Osteoblast (primary cell): ENCODE measurements around the gene VSTM2L. TPM values are rescaled to one million over a fixed set of nuclear protein-coding genes. Genes with fewer than 3 reads are reported as not detected.

ENCODE experiments used
- DNase-seq: peaks from one replicate; pipeline ENCODE4 v3.0.0; 2011; ENCODE audit warnings: low spot score, mixed read lengths; ENCODE audit not compliant: insufficient read length; ENCODE audit errors: missing footprints
- H2AFZ ChIP-seq: 2 replicates; pipeline ENCODE4 v1.6.0; 2011; ENCODE audit warnings: mild to moderate bottlenecking, low read length
- H3K27ac ChIP-seq: 2 replicates; pipeline ENCODE4 v1.5.1; 2011; ENCODE audit warnings: mild to moderate bottlenecking, low read depth, low read length, moderate library complexity
- H3K27me3 ChIP-seq: 2 replicates; pipeline ENCODE4 v1.6.0; 2012; ENCODE audit warnings: mild to moderate bottlenecking, control low read depth, inconsistent platforms, low read length, moderate library complexity; ENCODE audit not compliant: insufficient read depth
- H3K36me3 ChIP-seq: 2 replicates; pipeline ENCODE4 v1.5.1; 2011; ENCODE audit warnings: mild to moderate bottlenecking, low read length, control low read depth, moderate library complexity; ENCODE audit not compliant: insufficient read depth
- H3K4me1 ChIP-seq: 2 replicates; pipeline ENCODE4 v1.5.1; 2011; ENCODE audit warnings: mild to moderate bottlenecking, low read length, control low read depth, moderate library complexity; ENCODE audit not compliant: insufficient read depth
- H3K4me2 ChIP-seq: 2 replicates; pipeline ENCODE4 v1.6.0; 2011; ENCODE audit warnings: mild to moderate bottlenecking, low read length; ENCODE audit not compliant: insufficient read depth
- H3K4me3 ChIP-seq: fragments of 200-600 bp; sonication (generic); 3 replicates; pipeline ENCODE4 v1.5.1; 2012; ENCODE audit warnings: mild to moderate bottlenecking, low read length, inconsistent platforms; ENCODE audit not compliant: insufficient read depth
- H3K79me2 ChIP-seq: 2 replicates; pipeline ENCODE4 v1.6.0; 2012; ENCODE audit warnings: mild to moderate bottlenecking, low read length, control low read depth, inconsistent platforms; ENCODE audit not compliant: insufficient read depth
- H3K9me3 ChIP-seq: 2 replicates; pipeline ENCODE4 v1.5.1; 2011; ENCODE audit warnings: low read depth, low read length, control low read depth
- H4K20me1 ChIP-seq: 2 replicates; pipeline ENCODE4 v1.6.0; 2012; ENCODE audit warnings: mild to moderate bottlenecking, low read length, control low read depth; ENCODE audit not compliant: insufficient read depth
- total RNA-seq: library from RNA; depleted of rRNA; stranded (reverse); fragments of >200 nt; gene quantifications from 2 replicates; pipeline ENCODE4 v1.2.3, GENCODE V29; 2012
- TF ChIP-seq, protein P1 (sequence below): IDR thresholded peaks from 2 replicates; pipeline ENCODE4 v1.5.1; 2011; ENCODE audit warnings: mild to moderate bottlenecking, low read depth, low read length, moderate library complexity; ENCODE audit errors: extremely low read depth

The VSTM2L gene
- total RNA-seq, 1 donor: 2.5 TPM

DNA sequence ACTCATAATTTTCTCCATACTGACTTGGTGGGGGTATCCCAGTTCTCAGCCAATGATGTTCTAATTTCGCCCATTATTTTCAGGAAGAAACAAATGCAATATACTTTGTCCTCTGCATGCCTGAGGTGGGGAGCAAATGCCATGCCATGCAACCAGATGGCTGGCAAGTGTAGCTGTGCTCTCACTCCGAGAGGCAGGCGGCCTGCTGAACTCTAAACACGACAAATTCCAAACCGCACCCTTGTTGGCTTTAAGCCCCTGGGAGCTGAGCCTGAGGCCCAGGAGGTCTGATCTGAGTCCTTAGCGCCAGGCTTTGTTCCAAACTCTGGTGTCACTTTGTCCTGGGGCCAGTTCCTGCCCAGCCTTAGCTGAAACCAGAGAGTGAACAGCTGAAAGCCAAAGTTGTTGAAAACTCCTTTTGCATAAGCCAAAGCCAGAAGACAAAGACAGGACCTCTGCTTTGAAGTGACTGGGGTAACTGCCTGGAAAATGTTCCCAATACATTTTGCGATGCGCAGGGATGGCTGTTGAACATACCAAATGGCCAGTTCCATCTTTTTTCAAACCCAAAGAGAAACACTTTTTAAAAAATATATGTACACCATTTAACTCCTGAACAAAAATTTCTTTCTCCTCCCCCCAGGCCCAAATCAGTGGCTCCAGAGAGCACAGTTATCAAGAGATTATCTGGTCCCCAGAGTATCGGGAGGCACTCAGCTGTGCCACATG is 84.1 kb downstream of the VSTM2L start:
- no peaks in the 10 kb centered on the region for H3K79me2 ChIP-seq
- H3K27ac ChIP-seq: no peak overlapping the region
- peaks cover 20% of the 10 kb centered on the region for H3K4me1 ChIP-seq
- H4K20me1 ChIP-seq: no peaks in the 10 kb centered on the region
- DNase-seq: no peak
- H2AFZ ChIP-seq: no peak overlapping the region
- H3K9me3 ChIP-seq: no peaks in the 10 kb centered on the region
- H3K4me2 ChIP-seq: no peak overlapping the region
- TF ChIP-seq, protein P1, sequence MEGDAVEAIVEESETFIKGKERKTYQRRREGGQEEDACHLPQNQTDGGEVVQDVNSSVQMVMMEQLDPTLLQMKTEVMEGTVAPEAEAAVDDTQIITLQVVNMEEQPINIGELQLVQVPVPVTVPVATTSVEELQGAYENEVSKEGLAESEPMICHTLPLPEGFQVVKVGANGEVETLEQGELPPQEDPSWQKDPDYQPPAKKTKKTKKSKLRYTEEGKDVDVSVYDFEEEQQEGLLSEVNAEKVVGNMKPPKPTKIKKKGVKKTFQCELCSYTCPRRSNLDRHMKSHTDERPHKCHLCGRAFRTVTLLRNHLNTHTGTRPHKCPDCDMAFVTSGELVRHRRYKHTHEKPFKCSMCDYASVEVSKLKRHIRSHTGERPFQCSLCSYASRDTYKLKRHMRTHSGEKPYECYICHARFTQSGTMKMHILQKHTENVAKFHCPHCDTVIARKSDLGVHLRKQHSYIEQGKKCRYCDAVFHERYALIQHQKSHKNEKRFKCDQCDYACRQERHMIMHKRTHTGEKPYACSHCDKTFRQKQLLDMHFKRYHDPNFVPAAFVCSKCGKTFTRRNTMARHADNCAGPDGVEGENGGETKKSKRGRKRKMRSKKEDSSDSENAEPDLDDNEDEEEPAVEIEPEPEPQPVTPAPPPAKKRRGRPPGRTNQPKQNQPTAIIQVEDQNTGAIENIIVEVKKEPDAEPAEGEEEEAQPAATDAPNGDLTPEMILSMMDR: no peak
- no peaks in the 10 kb centered on the region for H3K27me3 ChIP-seq
- no peak overlapping the region for H3K4me3 ChIP-seq
- peaks cover 8% of the 10 kb centered on the region for H3K36me3 ChIP-seq

DNA sequence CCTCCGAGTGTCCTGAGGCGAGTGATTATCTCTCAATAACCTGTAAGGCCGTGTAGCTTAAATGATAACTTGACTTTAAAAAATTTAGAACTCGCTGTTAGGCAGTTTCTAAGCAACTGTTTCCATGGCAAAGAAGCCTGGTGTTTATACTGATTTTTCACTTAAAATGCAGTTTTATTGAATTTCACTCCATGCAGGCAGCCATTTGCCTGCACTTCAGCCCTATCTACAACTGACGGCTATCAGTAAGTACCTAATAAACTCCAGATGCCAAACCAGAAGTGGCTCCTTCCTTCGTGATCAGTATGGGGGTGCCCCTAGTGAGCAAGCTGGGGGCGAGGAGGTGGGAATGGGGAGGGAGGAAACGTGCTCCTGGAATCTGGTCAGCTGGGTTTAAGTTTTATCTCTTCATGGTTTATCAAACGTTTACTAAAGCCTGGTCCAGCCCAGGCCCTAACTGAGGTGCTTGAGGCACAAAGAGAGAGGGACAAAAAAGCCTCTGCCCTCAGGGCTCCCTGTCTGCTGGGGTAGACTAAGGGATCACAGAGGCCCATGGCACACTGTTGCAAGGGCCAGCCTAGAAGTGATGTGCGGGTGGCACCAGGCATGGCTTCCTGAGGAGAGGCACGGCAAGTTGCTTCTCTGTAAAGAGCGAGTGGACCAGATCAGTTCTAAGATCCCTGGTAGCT is 84.8 kb downstream of the VSTM2L start:
- peaks cover 20% of the 10 kb centered on the region for H3K4me1 ChIP-seq
- H3K27ac ChIP-seq: no peak overlapping the region
- no peaks in the 10 kb centered on the region for H3K27me3 ChIP-seq
- no peak for DNase-seq
- no peak overlapping the region for H2AFZ ChIP-seq
- H3K4me2 ChIP-seq: no peak overlapping the region
- no peaks in the 10 kb centered on the region for H3K9me3 ChIP-seq
- TF ChIP-seq, protein P1: no peak
- no peaks in the 10 kb centered on the region for H4K20me1 ChIP-seq
- H3K79me2 ChIP-seq: no peaks in the 10 kb centered on the region
- H3K4me3 ChIP-seq: no peak overlapping the region
- H3K36me3 ChIP-seq: peaks cover 8% of the 10 kb centered on the region

DNA sequence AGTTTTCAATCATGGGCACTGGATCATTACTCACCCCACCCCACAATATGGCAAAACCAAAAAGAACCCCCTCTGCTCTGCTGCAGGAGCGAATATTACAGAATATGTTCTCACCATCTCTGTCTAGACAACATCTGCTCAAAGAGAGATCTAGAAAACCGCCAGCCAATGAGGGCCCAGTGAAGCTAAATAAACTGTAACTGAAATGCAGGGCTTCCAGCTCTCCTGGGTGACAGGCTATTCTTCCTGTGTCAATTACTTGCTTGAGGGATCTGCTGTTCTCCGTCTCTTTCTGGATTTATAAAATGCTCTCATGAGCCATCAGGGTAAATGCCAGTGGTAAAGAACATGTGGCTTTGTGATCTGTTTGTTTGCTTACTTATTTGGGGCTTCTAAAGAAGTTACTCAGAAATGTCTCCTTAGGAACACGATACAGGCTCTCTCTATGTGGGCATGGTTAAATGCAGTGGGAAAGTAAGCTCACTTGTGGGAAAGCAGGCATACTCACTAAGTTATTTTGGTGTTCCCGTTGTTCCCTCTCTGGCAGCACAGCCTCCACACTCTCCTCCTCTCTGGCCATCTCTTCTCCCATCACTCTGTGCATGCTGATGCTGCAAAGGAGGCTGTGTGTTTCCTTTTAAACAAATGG is 85.5 kb downstream of the VSTM2L start:
- H3K27ac ChIP-seq: no peak overlapping the region

More for the DNA sequence above, 85.5 kb downstream of the VSTM2L start:
- H3K4me2 ChIP-seq: no peak overlapping the region
- no peaks in the 10 kb centered on the region for H3K9me3 ChIP-seq
- peaks cover 3% of the 10 kb centered on the region for H4K20me1 ChIP-seq
- TF ChIP-seq, protein P1: no peak
- DNase-seq: no peak
- no peak overlapping the region for H3K4me3 ChIP-seq
- H2AFZ ChIP-seq: no peak overlapping the region
- H3K36me3 ChIP-seq: peaks cover 6% of the 10 kb centered on the region
- H3K27me3 ChIP-seq: no peaks in the 10 kb centered on the region
- H3K4me1 ChIP-seq: peaks cover 23% of the 10 kb centered on the region
- H3K79me2 ChIP-seq: no peaks in the 10 kb centered on the region
